ENCODE results near the gene HYLS1. TPM values are rescaled to one million over a fixed set of nuclear protein-coding genes. Genes with fewer than 3 reads are reported as not detected.

HYLS1 gene
- total and polyA plus RNA-seq, 8 donors = 3.4 to 14.4 (median 9.7) TPM

- TF ChIP-seq, protein P1, sequence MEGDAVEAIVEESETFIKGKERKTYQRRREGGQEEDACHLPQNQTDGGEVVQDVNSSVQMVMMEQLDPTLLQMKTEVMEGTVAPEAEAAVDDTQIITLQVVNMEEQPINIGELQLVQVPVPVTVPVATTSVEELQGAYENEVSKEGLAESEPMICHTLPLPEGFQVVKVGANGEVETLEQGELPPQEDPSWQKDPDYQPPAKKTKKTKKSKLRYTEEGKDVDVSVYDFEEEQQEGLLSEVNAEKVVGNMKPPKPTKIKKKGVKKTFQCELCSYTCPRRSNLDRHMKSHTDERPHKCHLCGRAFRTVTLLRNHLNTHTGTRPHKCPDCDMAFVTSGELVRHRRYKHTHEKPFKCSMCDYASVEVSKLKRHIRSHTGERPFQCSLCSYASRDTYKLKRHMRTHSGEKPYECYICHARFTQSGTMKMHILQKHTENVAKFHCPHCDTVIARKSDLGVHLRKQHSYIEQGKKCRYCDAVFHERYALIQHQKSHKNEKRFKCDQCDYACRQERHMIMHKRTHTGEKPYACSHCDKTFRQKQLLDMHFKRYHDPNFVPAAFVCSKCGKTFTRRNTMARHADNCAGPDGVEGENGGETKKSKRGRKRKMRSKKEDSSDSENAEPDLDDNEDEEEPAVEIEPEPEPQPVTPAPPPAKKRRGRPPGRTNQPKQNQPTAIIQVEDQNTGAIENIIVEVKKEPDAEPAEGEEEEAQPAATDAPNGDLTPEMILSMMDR (IDR thresholded peaks at IDR 0.05) = no peak
- H3K36me3 ChIP-seq = no peaks in the 10 kb centered on the region
- intact Hi-C loops (cut with DNase I) = no loop called here
- no peaks in the 10 kb centered on the region for H3K9me3 ChIP-seq
- H3K27me3 ChIP-seq = no peaks in the 10 kb centered on the region
- no peak for DNase-seq
- no peak overlapping the region for H3K4me3 ChIP-seq
- H3K4me1 ChIP-seq = peaks cover 0 to 2% of the 10 kb centered on the region in 2 donors
- ATAC-seq = no peak
- no peak overlapping the region for H3K27ac ChIP-seq
These were observed 60.2 kb downstream of the HYLS1 start for GRCh38 chr11:125947419-125948277.

GRCh38 chr11:125948278-125949051 lies 61.0 kb downstream of the HYLS1 start:
- Histone ChIP-seq H3K27me3 (no peaks in the 10 kb centered on the region), H3K27ac (no peak overlapping the region), H3K36me3 (no peaks in the 10 kb centered on the region), H3K9me3 (no peaks in the 10 kb centered on the region), H3K4me1 (peaks cover 0 to 5% of the 10 kb centered on the region in 2 donors), H3K4me3 (no peak overlapping the region)
- DNase-seq (no peak), ATAC-seq (no peak)
- TF ChIP-seq, protein P1 (IDR thresholded peaks at IDR 0.05) = no peak
- intact Hi-C loops (cut with DNase I) = no loop called here

DNA sequence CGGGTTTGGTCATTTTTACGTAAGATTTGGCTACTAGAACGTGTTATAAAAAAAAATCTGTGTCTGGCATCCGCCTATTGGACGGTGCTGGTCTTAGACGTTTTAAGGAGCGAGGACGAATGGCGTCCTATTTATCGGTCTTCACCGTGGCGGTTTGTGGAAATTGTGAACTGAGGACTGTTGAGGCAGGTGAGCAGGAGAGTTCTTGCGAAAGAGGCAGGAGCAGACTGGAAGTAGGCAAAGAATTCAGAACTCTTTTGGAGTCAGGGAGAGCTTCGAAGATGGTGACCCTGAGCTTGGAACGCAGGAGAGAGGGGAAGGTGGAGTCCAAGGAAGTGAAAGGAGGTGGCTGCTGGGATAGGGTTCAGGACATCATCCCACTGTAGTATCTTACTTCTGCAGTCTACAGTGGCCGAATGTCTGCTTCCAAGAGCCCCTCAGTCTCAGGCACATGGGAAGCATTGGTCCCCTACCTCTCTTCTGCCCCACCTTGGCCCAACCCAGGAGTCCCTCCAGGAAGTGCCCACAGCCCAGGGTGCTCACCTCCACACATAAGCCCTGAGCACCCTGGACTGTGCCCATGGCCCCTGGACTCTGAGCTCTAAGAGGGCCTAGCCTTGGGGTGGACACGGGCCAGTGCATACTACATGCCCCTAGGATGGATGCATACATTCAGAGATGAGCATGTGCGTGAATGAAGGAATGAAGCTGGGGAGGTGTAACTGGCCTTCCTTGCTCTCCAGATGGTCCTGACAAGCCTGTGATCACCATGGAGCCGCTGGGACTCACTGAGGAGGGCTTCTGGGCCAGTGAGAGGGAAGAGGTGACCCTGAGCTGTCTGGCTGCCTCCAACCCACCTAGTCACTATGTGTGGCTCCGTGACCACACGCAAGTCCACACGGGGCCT lies 62.1 kb downstream of the HYLS1 start:
- TF ChIP-seq, protein P1 (IDR thresholded peaks at IDR 0.05) = no peak
- Histone ChIP-seq H3K4me3 (no peak overlapping the region), H3K27ac (no peak overlapping the region), H3K27me3 (no peaks in the 10 kb centered on the region), H3K9me3 (no peaks in the 10 kb centered on the region), H3K4me1 (peaks cover 0 to 5% of the 10 kb centered on the region in 2 donors), H3K36me3 (no peaks in the 10 kb centered on the region)
- intact Hi-C loops (cut with DNase I) = no loop called here
- ATAC-seq (no peak), DNase-seq (peak in 1 of 4 donors; percentile 44)

DNA sequence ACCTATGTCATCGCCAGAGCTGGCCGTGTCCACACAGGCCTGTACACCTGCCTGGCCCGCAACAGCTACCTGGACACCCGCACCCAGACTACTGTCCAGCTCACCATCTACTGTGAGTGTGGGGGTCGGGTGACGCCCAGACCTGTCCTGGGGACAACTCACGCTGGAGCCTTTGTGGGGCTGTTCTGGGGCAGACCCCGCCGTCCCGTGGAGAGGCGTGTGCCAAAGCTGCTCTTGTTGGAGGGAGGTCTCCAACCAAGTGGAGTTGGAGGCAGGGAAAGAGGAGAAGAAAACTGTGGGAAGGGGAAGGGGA lies 62.7 kb downstream of the HYLS1 start:
- TF ChIP-seq, protein P1 (IDR thresholded peaks at IDR 0.05) = no peak
- intact Hi-C loops (cut with DNase I) = no loop called here
- H3K27me3 ChIP-seq = no peaks in the 10 kb centered on the region
- no peaks in the 10 kb centered on the region for H3K9me3 ChIP-seq
- ATAC-seq (no peak), DNase-seq (peak in 1 of 4 donors; percentile 54)
- no peak overlapping the region for H3K4me3 ChIP-seq
- H3K36me3 ChIP-seq = no peaks in the 10 kb centered on the region
- no peak overlapping the region for H3K27ac ChIP-seq
- H3K4me1 ChIP-seq = peaks cover 0 to 5% of the 10 kb centered on the region in 2 donors

Other genes starting within 250 kb of the HYLS1 start
- gene ACRV1, start 206.8 kb upstream of the HYLS1 start, total RNA-seq = not detected
- gene ACRV1, start 206.8 kb upstream of the HYLS1 start, polyA plus RNA-seq (ENCODE audit: insufficient read length in 6 of 6) = 1 to 10 TPM in 2 of 6 donors, under 1 TPM in 4; 0.84 to 1.5 (median 0.96) TPM
- not detected for gene PATE1, start 141.4 kb upstream of the HYLS1 start, total RNA-seq
- not detected for gene PATE1, start 141.4 kb upstream of the HYLS1 start, polyA plus RNA-seq (ENCODE audit: insufficient read length in 6 of 6)
- not detected for gene PATE2, start 108.8 kb upstream of the HYLS1 start, total RNA-seq
- under 1 TPM in 2 of 6 donors, not detected in 4; 0.07 to 0.10 TPM for gene PATE2, start 108.8 kb upstream of the HYLS1 start, polyA plus RNA-seq (ENCODE audit: insufficient read length in 6 of 6)
- not detected for gene PATE3, start 99.5 kb upstream of the HYLS1 start, total RNA-seq
- gene PATE3, start 99.5 kb upstream of the HYLS1 start, polyA plus RNA-seq (ENCODE audit: insufficient read length in 6 of 6) = not detected
- gene PATE4, start 54.4 kb upstream of the HYLS1 start, total RNA-seq = not detected
- gene PATE4, start 54.4 kb upstream of the HYLS1 start, polyA plus RNA-seq (ENCODE audit: insufficient read length in 6 of 6) = under 1 TPM in 4 of 6 donors, not detected in 2; 0.17 to 0.24 (median 0.22) TPM
- 10 to 100 TPM in 1 of 2 donors, 1 to 10 TPM in 1; 8.7 to 12.6 TPM for gene PUS3, start 15.5 kb downstream of the HYLS1 start, total RNA-seq
- 10 to 100 TPM; 13.5 to 19.1 (median 17.1) TPM for gene PUS3, start 15.5 kb downstream of the HYLS1 start, polyA plus RNA-seq (ENCODE audit: insufficient read length in 6 of 6)
- under 1 TPM in 1 of 2 donors, not detected in 1; 0.47 TPM for gene DDX25, start 16.8 kb downstream of the HYLS1 start, total RNA-seq
- 1 to 10 TPM; 1.1 to 2.5 (median 2.0) TPM for gene DDX25, start 16.8 kb downstream of the HYLS1 start, polyA plus RNA-seq (ENCODE audit: insufficient read length in 6 of 6)
- gene VSIG10L2, start 58.4 kb downstream of the HYLS1 start, total RNA-seq = under 1 TPM in 1 of 2 donors, not detected in 1; 0.21 TPM
- under 1 TPM in 2 of 6 donors, not detected in 4; 0.03 to 0.20 TPM for gene VSIG10L2, start 58.4 kb downstream of the HYLS1 start, polyA plus RNA-seq (ENCODE audit: insufficient read length in 6 of 6)
- gene CDON, start 175.2 kb downstream of the HYLS1 start, total RNA-seq = 10 to 100 TPM; 10.7 to 16.3 TPM
- 10 to 100 TPM in 4 of 6 donors, 1 to 10 TPM in 2; 8.6 to 13.0 (median 11.1) TPM for gene CDON, start 175.2 kb downstream of the HYLS1 start, polyA plus RNA-seq (ENCODE audit: insufficient read length in 6 of 6)

Measured in left lung (tissue), 10 donors.